Duodenal mucosa (tissue), 2 donors: ENCODE results near the gene ZNF574.

Experiments
- H3K27ac ChIP-seq: one replicate; pipeline ENCODE4 v1.7.0; 2013; ENCODE audit warnings: low read depth, low read length
- H3K27me3 ChIP-seq, 2 donors: one replicate each; pipeline ENCODE4 v1.7.0; 2013; ENCODE audit warnings: low read length in 2 of 2, control low read depth in 1 of 2; ENCODE audit not compliant: insufficient read depth in 2 of 2, control insufficient read depth in 1 of 2
- H3K36me3 ChIP-seq, 2 donors: one replicate each; pipeline ENCODE4 v1.7.0; 2013; ENCODE audit warnings: low read length in 2 of 2, control low read depth in 1 of 2; ENCODE audit not compliant: insufficient read depth in 2 of 2, control insufficient read depth in 1 of 2
- H3K4me1 ChIP-seq, 2 donors: one replicate each; pipeline ENCODE4 v1.7.0; 2013; ENCODE audit warnings: low read length in 2 of 2, control low read depth in 1 of 2; ENCODE audit not compliant: insufficient read depth in 2 of 2, control insufficient read depth in 1 of 2
- H3K4me3 ChIP-seq, 2 donors: one replicate each; pipeline ENCODE4 v1.7.0; 2013; ENCODE audit warnings: low read length in 2 of 2, low read depth in 1 of 2
- H3K9ac ChIP-seq, 2 donors: one replicate each; pipeline ENCODE4 v1.7.0; 2013; ENCODE audit warnings: low read length in 2 of 2, low read depth in 1 of 2
- H3K9me3 ChIP-seq, 2 donors: one replicate each; pipeline ENCODE4 v1.7.0; 2013; ENCODE audit warnings: low read length in 2 of 2, control low read depth in 1 of 2; ENCODE audit not compliant: control insufficient read depth in 1 of 2

Gene ZNF574

DNA sequence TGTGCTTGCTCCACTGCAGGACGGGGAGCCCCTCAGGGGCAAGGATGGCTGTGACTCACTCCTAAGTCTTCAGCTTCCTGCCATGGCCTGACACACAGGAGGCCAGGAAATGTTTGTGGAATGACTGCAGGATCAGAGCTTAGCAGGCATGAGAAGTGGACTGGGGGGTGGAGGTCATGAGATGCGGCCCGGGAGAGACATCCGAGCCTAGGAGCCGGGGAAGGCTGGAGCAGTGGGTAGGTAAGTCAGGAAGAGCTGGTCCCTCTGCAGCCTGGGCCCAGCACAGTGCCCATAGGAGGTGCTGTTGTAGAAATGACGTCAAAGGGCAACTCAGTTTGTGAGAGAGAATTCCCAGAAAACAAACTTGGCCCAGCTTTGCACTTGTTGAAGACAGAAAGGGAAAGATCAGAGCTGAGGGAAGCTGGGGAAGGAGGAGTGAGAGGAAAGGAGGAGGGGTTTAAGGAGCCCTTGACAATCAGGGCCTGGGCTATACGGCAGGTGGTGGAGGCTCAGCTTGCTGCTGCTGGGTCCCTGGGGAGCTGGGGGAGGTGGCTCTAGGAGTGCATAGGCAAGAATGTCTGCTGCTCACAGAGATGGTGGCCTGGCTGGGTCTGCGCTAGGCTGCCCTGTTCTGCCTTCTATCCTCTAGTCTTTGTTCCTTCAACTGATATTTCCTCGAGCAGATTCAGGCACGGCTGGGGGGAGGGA, 37.8 kb downstream of the ZNF574 start:
- no peak overlapping the region for H3K9ac ChIP-seq
- no peaks in the 10 kb centered on the region for H3K36me3 ChIP-seq
- peaks cover 7 to 13% of the 10 kb centered on the region in 2 donors for H3K4me1 ChIP-seq
- no peaks in the 10 kb centered on the region for H3K9me3 ChIP-seq
- H3K27me3 ChIP-seq, result no peaks in the 10 kb centered on the region
- H3K4me3 ChIP-seq, result no peak overlapping the region
- H3K27ac ChIP-seq, result no peak overlapping the region

DNA sequence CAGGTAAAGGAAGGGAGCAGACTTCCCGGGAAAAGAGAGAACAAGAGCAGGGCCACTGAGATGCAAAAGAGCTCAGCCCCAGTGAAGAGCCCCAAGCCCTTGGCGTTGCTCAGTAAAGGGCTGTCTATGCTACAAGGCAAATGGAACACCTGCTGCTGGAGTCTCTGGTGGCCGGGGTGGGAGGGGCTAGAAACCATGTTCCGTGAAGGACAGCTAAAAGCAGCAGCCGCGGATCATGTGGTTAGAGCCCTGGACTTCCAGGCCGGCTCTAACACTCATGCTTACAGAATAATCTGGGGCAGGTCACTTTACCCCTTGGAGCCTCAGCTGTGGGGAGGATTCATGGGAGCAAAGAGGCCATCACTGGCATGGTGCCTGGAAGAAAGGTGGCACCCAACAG, 38.4 kb downstream of the ZNF574 start:
- peaks cover 6 to 13% of the 10 kb centered on the region in 2 donors for H3K4me1 ChIP-seq
- H3K36me3 ChIP-seq, result no peaks in the 10 kb centered on the region
- H3K9ac ChIP-seq, result no peak overlapping the region
- H3K9me3 ChIP-seq, result no peaks in the 10 kb centered on the region
- H3K27me3 ChIP-seq, result no peaks in the 10 kb centered on the region
- H3K27ac ChIP-seq, result no peak overlapping the region
- H3K4me3 ChIP-seq, result no peak overlapping the region

DNA sequence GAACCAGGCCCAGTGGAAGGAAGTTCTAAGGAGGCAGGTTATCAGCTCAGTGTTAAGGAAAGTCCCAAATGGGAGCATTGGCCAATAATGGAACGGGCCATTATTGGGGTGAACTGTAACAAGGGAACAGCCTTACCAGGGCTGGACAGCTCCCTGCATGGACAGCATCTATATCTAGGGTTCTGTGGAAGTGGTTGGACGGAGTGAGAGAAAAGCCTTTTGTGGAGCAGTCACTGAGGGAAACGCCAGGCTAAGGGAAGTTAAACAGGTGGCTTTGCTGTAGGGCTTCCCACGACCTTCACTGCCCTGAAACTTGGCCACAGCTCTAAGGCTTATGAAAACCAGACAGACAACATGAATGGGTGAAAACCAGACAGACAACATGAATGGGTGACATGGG, 39.3 kb downstream of the ZNF574 start:
- H3K9me3 ChIP-seq, result no peaks in the 10 kb centered on the region
- H3K27ac ChIP-seq, result no peak overlapping the region
- no peaks in the 10 kb centered on the region for H3K36me3 ChIP-seq
- H3K9ac ChIP-seq, result no peak overlapping the region
- H3K4me3 ChIP-seq, result no peak overlapping the region
- peaks cover 6 to 13% of the 10 kb centered on the region in 2 donors for H3K4me1 ChIP-seq
- H3K27me3 ChIP-seq, result no peaks in the 10 kb centered on the region

DNA sequence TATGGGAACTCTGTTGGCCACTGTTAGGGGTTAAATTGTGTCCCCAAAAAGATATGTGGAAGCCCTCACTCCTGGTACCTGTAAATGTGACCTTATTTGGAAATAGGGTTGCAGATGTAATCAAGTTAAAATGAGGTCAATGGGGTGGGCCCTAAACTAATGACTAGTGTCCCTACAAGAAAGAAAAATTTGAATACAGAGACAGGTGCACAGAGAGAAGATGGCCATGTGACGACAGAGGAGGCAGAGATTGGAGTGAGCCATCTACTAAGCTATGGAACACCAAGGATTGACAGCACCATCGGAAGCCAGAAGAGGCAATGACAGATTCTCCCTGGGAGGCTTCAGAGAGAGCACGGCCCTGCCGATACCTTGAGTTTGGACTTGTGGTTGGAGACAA, 39.7 kb downstream of the ZNF574 start:
- H3K36me3 ChIP-seq, result no peaks in the 10 kb centered on the region
- H3K4me1 ChIP-seq, result peaks cover 6 to 13% of the 10 kb centered on the region in 2 donors
- H3K9ac ChIP-seq, result no peak overlapping the region
- no peak overlapping the region for H3K4me3 ChIP-seq
- no peaks in the 10 kb centered on the region for H3K9me3 ChIP-seq
- H3K27me3 ChIP-seq, result no peaks in the 10 kb centered on the region
- H3K27ac ChIP-seq, result no peak overlapping the region

- Histone ChIP-seq H3K27me3 (no peaks in the 10 kb centered on the region), H3K9me3 (no peaks in the 10 kb centered on the region), H3K4me3 (no peak overlapping the region), H3K9ac (no peak overlapping the region), H3K36me3 (no peaks in the 10 kb centered on the region), H3K4me1 (peaks cover 11 to 15% of the 10 kb centered on the region in 2 donors), H3K27ac (no peak overlapping the region)
These were observed 40.5 kb downstream of the ZNF574 start for GRCh38 chr19:42116308-42117075.

DNA sequence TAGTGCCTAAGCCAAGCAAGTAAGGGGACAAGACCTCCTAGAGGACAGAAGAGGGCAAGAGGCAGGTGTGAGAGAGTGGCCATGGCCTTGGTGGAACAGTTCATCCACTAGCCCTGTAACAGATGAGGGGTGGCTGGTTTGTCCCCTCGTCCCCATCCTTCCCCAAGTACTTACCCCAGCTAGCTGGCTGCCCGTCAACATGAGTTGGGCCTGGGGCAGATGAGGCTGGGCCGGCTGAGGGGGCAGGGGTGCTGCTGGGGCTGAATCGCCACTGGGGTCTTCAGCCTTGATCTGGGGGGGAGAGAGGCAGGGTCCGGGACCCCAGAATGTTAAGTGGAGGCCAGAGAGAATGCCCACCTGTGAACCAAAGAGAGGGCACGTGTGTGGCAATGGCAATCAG, 41.1 kb downstream of the ZNF574 start:
- Histone ChIP-seq H3K4me3 (no peak overlapping the region), H3K9me3 (no peaks in the 10 kb centered on the region), H3K36me3 (no peaks in the 10 kb centered on the region), H3K4me1 (peaks cover 15 to 16% of the 10 kb centered on the region in 2 donors), H3K27me3 (no peaks in the 10 kb centered on the region), H3K9ac (no peak overlapping the region), H3K27ac (no peak overlapping the region)

DNA sequence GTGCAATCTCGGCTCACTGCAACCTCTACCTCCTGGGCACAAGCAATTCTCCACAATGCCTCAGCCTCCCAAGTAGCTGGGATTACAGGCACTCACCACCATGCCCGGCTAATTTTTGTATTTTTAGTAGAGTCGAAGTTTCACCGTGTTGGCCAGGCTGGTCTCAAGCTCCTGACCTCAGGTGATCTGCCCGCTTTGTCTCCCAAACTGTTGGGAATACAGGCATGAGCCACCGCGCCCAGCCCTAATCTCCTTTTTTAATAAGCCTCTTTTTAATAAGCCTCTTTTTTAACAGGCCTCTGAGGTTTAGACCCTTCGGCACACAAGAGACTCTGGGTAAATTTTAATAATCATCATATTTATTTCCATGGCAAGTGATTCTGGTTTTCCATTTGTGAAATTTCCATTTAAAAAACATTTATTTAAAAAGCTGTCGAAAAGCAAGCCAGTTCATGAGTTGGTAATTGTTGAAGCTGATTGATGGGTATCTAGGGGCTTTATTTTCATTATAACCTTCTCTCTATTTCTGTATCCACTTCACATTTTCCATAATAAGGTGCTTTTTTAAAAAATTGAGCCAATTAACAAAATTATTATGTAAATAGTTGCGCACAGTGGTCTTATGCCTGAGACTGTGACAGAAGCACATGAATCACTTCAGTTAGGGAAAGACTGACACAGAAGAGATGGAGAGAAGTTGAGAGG, 44.5 kb downstream of the ZNF574 start:
- no peaks in the 10 kb centered on the region for H3K36me3 ChIP-seq
- no peak overlapping the region for H3K4me3 ChIP-seq
- no peak overlapping the region for H3K9ac ChIP-seq
- no peak overlapping the region for H3K27ac ChIP-seq
- no peaks in the 10 kb centered on the region for H3K27me3 ChIP-seq
- no peaks in the 10 kb centered on the region for H3K9me3 ChIP-seq
- peaks cover 19 to 21% of the 10 kb centered on the region in 2 donors for H3K4me1 ChIP-seq

DNA sequence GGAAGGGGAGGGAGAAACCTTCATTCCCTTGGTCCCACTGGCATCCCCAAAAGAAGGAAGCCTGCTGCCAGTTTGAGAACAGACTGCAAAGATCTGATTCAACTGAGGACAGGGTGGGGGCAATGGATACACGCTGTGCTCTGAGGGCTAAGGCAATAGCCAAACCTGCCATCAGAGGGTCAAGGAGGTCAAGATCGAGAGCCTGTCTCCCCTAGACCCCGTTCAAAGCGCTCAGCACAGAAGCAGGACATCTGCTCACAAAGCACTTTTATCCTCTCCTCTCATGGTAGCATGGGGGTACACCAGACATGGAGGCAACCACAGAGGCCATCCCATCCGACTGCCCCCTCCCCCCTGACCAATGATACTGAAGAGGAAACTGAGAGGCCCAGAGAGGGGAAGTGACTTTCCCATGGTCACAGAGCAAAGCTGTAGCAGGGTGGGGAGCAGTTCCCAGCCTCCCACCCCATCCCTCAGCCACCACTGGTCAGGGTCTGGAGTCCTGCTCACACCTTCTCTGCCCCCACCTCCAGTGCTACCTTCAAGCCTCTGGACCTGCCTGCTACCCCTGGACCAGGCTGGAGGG, 45.2 kb downstream of the ZNF574 start:
- peaks cover 19% of the 10 kb centered on the region in 2 donors for H3K4me1 ChIP-seq
- no peaks in the 10 kb centered on the region for H3K27me3 ChIP-seq
- H3K36me3 ChIP-seq, result no peaks in the 10 kb centered on the region
- H3K27ac ChIP-seq, result no peak overlapping the region
- H3K9me3 ChIP-seq, result no peaks in the 10 kb centered on the region
- H3K9ac ChIP-seq, result no peak overlapping the region
- H3K4me3 ChIP-seq, result no peak overlapping the region

DNA sequence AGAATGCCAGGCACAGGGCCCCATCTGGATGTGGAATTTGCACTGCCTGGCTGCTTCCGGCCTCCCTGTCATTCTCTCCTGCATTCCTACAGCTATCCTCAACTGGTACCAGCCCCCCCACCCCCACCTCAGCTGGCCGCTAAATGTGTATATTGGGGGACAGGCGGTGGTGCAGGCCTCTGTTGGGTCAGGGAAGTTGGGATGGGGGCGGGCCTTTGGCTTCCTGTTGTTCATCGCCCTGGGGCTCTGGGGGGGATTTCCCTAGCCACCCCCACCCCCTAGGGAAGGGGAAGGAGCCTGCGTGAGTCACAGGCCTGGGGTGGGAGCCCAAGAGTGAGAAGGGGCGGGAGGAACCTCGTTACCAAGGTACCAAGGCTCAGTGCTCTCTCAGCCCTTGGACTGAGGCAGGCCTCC, 45.7 kb downstream of the ZNF574 start:
- no peaks in the 10 kb centered on the region for H3K27me3 ChIP-seq
- peaks cover 19% of the 10 kb centered on the region in 2 donors for H3K4me1 ChIP-seq
- H3K4me3 ChIP-seq, result no peak overlapping the region
- H3K36me3 ChIP-seq, result no peaks in the 10 kb centered on the region
- no peak overlapping the region for H3K27ac ChIP-seq
- H3K9ac ChIP-seq, result no peak overlapping the region
- no peaks in the 10 kb centered on the region for H3K9me3 ChIP-seq
